Heart left ventricle (tissue), 16 donors: ENCODE measurements around the gene MARK3. TPM values are rescaled to one million over a fixed set of nuclear protein-coding genes. Genes with fewer than 3 reads are reported as not detected.

Experiments
- ATAC-seq, 4 donors: fragments of 200-7000 bp; cut with Tn5 transposase; one replicate each; pipeline ENCODE4 v1.9.1; 2020 to 2022; ENCODE audit warnings: moderate library complexity in 4 of 4, mild to moderate bottlenecking in 3 of 4, moderate number of reproducible peaks in 1 of 4
- DNase-seq, 5 donors: peaks; one replicate each; pipeline ENCODE4 v3.0.0-alpha.2; 2020
- H3K27ac ChIP-seq, 12 donors: fragments of 200-600 bp; sonication (generic) in 4 of 12; one replicate each; pipeline versions ENCODE4 v1.5.0 to v1.8.0; 2016 to 2022; ENCODE audit warnings: mild to moderate bottlenecking in 2 of 12
- H3K27me3 ChIP-seq, 9 donors: fragments of 200-600 bp; sonication (generic) in 2 of 9; one replicate each; pipeline versions ENCODE4 v1.5.1 to v1.8.0; 2016 to 2022; ENCODE audit warnings: mild to moderate bottlenecking in 3 of 9
- H3K36me3 ChIP-seq, 9 donors: fragments of 200-600 bp; sonication (generic) in 2 of 9; one replicate each; pipeline versions ENCODE4 v1.5.0 to v1.8.0; 2018 to 2022; ENCODE audit warnings: mild to moderate bottlenecking in 2 of 9
- H3K4me1 ChIP-seq, 12 donors: fragments of 200-600 bp; sonication (generic) in 4 of 12; one replicate each; pipeline versions ENCODE4 v1.5.0 to v1.8.0; 2016 to 2022; ENCODE audit warnings: mild to moderate bottlenecking in 3 of 12
- H3K4me3 ChIP-seq, 12 donors: fragments of 200-600 bp; sonication (generic) in 4 of 12; one replicate each; pipeline versions ENCODE4 v1.5.0 to v1.8.0; 2017 to 2022; ENCODE audit warnings: mild to moderate bottlenecking in 9 of 12, moderate library complexity in 4 of 12
- H3K9me3 ChIP-seq, 12 donors: fragments of 200-600 bp; sonication (generic) in 4 of 12; one replicate each; pipeline versions ENCODE4 v1.5.0 to v1.8.0; 2016 to 2022; ENCODE audit warnings: mild to moderate bottlenecking in 1 of 12
- POLR2A ChIP-seq, 2 donors: fragments of 450-650 bp; IDR thresholded peaks; one replicate each; pipeline ENCODE4 v1.6.1; 2017; ENCODE audit warnings: antibody characterized with exemption in 2 of 2, mild to moderate bottlenecking in 2 of 2, moderate library complexity in 2 of 2
- WGBS, 4 donors: extraction: QIAGEN DNeasy Blood & Tissue Kit in 2 of 4; methylation state at CpG; one replicate each; pipeline versions ENCODE4 v1.1.5 to v1.1.7; 2013 to 2018; 5-methylcytosine and 5-hydroxymethylcytosine counted together
- intact Hi-C, 10 donors: fragments of 100-400 bp; cut with DNase I; formaldehyde crosslinking; loops; one replicate each; pipeline versions ENCODE4 v1.11.1 to v1.14.2; 2022
- polyA plus RNA-seq, 2 donors: library from polyadenylated mRNA; stranded (reverse); fragments of 200-250 nt; gene quantifications; one replicate each; pipeline ENCODE4 v1.2.3, GENCODE V29; 2013
- total RNA-seq, 9 donors: library from RNA; depleted of rRNA in 2 of 9; stranded (reverse); fragments of >200 nt in 2 of 9; fragmentation: NEBNext Ultra II Directional in 3 of 9; extraction: Animal tissue kit (Norgen Biotek cat#: 25700) in 3 of 9; gene quantifications; one replicate each; pipeline versions ENCODE4 v1.1.0 to v1.2.4, GENCODE V29; 2016 to 2023
- TF ChIP-seq, protein P1 (sequence below), 12 donors: fragments of 200-600 bp; sonication (generic) in 4 of 12; IDR thresholded peaks; one replicate each; pipeline versions ENCODE4 v1.5.0 to v1.8.0; 2018 to 2022; ENCODE audit warnings: antibody characterized with exemption in 12 of 12, mild to moderate bottlenecking in 5 of 12
- donor health status: ischemic (EF 13 %, LVEDD 7.1; RV severe dilation, severe dysfunction).
- donor health status: healthy with polysubstance abuse.
- donor health status: DM: no; HTN: yes; CAD: no.
- donor health status: DM: no; HTN: no; CAD: no.
- donor health status: ischemic (EF 25% LVEDD 6.9; RV normal size, moderate dysfunction).
- donor health status: ischemic (EF 25% LVEDD 5.7; RV mildly dilated, moderate dysfunction).
- donor health status: healthy.
- donor health status: DM: yes; HTN: yes; CAD: no.
- donor health status: ischemic (EF 35%, LVEDD 5.7; RV mildly dilated, moderate dysfunction).
- donor health status: nonischemic (EF 11% LVEDD 7.7; RV severe dilation, severe dysfunction).
- donor health status: DM: yes; HTN: yes; CAD: no.
- donor health status: PGD.
- donor health status: ischemic (EF 29% LVEDD 5.4; RV normal size, mild dysfunction).
- donor health status: nonischemic (EF 23%, LVEDD 6.1; RV moderate dilation, normal function).

The MARK3 gene
- total and polyA plus RNA-seq, 11 donors = 54.0 to 156 (median 111) TPM

DNA sequence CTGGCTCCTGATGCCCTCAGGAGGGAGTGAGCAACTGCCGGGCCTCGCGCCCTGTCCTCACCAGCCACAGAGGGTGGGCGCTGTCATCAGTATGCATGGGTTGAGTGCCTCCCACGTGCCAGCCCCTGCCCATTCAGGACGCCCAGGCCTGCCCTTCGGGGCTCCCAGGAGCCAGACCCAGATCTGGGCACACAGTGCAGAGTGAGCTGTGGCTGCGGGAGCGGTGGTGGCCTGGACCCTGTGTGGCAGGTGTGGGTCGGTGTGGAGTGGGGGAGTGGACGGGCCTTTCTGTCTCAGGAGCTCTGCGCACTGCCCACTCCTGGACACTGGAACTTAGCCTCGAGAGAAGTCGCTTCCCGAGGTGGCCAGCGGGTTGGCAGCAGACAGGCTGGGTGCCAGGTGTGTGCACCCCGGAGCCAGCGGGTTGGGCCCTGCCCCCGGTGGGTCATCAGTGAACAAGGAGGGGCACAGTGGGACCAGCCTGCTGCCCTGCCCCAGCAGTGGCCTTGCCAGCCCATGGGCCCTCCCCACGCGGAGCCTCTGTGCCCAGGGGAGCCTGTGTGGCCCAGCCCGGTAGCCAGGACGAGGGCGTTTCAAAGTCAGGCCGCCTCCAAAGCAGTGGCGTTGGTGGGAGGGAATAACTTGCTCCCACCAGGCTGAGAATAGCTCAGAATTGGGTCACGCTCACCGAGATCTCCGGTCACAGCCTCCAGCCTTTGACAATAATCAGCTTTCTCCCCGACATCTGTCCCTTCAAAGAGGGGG, 153.3 kb downstream of the MARK3 start:
- Histone ChIP-seq H3K4me1 (peaks cover 0 to 61% (median 50%) of the 10 kb centered on the region in 12 donors), H3K36me3 (peaks cover 0 to 21% (median 0%) of the 10 kb centered on the region in 9 donors), H3K9me3 (no peaks in the 10 kb centered on the region), H3K27me3 (no peaks in the 10 kb centered on the region), H3K27ac (peak overlapping the region; percentile 20 to 91 (median 76)), H3K4me3 (no peak overlapping the region)
- WGBS, 4 donors = 36 to 51% (median 38%) methylated on average over 15 to 30 of the region's 30 CpGs
- TF ChIP-seq, protein P1, sequence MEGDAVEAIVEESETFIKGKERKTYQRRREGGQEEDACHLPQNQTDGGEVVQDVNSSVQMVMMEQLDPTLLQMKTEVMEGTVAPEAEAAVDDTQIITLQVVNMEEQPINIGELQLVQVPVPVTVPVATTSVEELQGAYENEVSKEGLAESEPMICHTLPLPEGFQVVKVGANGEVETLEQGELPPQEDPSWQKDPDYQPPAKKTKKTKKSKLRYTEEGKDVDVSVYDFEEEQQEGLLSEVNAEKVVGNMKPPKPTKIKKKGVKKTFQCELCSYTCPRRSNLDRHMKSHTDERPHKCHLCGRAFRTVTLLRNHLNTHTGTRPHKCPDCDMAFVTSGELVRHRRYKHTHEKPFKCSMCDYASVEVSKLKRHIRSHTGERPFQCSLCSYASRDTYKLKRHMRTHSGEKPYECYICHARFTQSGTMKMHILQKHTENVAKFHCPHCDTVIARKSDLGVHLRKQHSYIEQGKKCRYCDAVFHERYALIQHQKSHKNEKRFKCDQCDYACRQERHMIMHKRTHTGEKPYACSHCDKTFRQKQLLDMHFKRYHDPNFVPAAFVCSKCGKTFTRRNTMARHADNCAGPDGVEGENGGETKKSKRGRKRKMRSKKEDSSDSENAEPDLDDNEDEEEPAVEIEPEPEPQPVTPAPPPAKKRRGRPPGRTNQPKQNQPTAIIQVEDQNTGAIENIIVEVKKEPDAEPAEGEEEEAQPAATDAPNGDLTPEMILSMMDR (IDR thresholded peaks at IDR 0.05) = no peak
- TF ChIP-seq POLR2A (IDR thresholded peaks at IDR 0.05) = no peak
- intact Hi-C loops = no loop called here
- ATAC-seq = peak; percentile 32 to 56 (median 43)
- DNase-seq = peak in 2 of 5 donors; percentile 66 to 69

DNA sequence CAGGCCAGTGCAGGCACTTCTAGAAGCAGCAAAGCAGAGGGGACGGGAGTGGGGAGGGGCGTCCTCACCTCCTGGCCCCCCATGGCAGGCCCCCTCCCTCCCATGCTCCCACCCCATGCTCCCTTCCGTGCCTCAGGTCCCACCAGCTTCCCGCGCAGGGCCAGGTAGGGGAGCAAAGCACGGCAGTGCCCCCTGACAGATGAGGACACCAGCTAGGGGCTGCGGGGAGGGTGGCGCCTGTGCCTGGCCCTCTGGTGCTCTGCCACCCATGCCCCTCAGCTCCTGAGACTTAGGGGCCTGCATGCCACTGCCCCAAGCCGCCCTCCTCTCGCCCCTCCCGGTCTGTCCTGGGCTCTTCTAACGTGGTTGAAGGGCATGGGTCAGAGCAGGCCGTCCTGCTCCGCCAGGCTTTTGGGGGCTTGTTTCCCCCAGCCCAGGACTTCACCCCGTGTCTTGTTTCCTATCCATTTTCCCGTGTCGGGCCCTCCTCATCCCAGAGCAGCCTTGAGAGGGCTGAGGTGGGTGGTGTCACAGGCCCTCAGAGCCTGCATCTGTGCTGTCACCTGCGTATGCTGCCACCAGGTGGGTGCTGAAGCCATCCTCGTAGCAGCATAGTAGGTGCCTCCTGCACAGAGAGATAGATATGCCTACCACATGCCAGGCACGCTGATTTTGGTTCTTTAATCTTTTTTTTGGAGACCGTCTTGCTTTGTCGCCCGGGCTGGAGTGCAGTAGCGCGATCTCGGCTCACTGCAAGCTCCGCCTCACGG, 154.0 kb downstream of the MARK3 start:
- Histone ChIP-seq H3K27me3 (no peaks in the 10 kb centered on the region), H3K9me3 (no peaks in the 10 kb centered on the region), H3K27ac (peak overlapping the region; percentile 20 to 91 (median 76)), H3K4me1 (peaks cover 0 to 68% (median 56%) of the 10 kb centered on the region in 12 donors), H3K4me3 (no peak overlapping the region), H3K36me3 (peaks cover 0 to 15% (median 0%) of the 10 kb centered on the region in 9 donors)
- TF ChIP-seq, protein P1 (IDR thresholded peaks at IDR 0.05) = no peak
- TF ChIP-seq POLR2A (IDR thresholded peaks at IDR 0.05) = no peak
- peak in 2 of 5 donors; percentile 32 to 47 for DNase-seq
- intact Hi-C loops = no loop called here
- peak in 1 of 4 donors; percentile 0 for ATAC-seq
- 66 to 72% (median 70%) methylated on average over 25 to 28 of the region's 28 CpGs for whole genome bisulfite sequencing, 4 donors

DNA sequence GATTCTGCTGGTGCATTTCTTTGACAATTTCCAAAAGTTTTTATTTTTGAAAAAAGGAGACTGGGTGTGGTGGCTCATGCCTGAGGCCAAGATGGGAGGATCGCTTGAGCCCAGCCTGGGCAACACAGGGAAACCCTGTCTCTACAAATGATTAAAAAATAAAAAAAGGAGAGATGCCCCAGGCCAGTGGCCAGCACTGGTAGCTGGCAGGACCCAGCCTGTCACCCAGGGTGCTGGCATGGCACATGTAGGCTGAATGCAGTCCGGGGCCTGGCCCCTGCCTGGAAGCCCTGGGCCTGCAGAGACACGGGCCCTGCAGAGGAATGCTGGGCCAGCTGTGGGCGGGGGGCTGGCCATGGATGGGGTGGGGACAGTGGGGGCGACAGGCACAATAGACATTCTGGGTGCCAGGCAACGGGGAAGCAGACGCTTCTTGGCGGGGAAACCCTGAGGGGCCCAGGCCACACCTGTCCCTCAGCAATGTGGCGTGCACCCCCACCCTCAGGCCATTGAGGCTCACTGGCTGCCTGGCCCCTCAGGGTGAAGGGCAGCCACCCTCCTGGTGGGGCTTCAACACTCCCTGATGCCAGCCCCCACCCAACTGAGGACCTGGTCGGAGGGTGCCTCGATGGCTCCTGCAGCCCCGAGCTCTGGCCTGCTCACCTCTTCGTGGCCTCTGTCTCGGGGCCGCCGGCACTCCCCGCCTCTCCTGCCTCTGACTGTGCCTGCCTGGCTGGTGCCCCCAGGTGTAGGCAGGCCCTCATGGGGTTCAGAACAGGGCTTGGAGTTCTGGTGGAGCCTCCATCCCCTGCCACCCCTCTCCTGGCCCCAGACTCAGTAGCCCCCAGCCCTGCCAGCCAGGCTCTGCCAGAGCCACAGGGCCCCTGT, 155.8 kb downstream of the MARK3 start:
- DNase-seq (peak in 2 of 5 donors; percentile 39 to 59), ATAC-seq (peak in 1 of 4 donors; percentile 7)
- peaks cover 0 to 73% (median 62%) of the 10 kb centered on the region in 12 donors for H3K4me1 ChIP-seq
- peak overlapping the region in 1 of 12 donors; percentile 0 for H3K4me3 ChIP-seq
- TF ChIP-seq, protein P1 (IDR thresholded peaks at IDR 0.05) = no peak
- TF ChIP-seq POLR2A (IDR thresholded peaks at IDR 0.05) = no peak
- H3K9me3 ChIP-seq = no peaks in the 10 kb centered on the region
- 59 to 80% (median 70%) methylated on average over 6 to 17 of the region's 17 CpGs for WGBS, 4 donors
- no peaks in the 10 kb centered on the region for H3K36me3 ChIP-seq
- H3K27me3 ChIP-seq = no peaks in the 10 kb centered on the region
- H3K27ac ChIP-seq = peak overlapping the region; percentile 27 to 91 (median 64)
- intact Hi-C loops = no loop called here
